KOPT-K1 (cell line): ENCODE data around the gene FBXW7.
A peak's percentile ranks its signal among the peaks of the same experiment; 100 is the strongest.

Experiments used
- H3K27ac ChIP-seq: fragments of 200-600 bp; sonication (generic); 2 replicates; pipeline ENCODE4 v1.5.1; 2016; ENCODE audit warnings: antibody characterized with exemption, mild to moderate bottlenecking, low read depth, low read length; ENCODE audit not compliant: poor library complexity, severe bottlenecking
- H3K36me3 ChIP-seq: fragments of 200-600 bp; sonication (generic); 2 replicates; pipeline ENCODE4 v1.5.1; 2017; ENCODE audit warnings: antibody characterized with exemption, mild to moderate bottlenecking, low read length, moderate library complexity; ENCODE audit not compliant: insufficient read depth
- H3K9me3 ChIP-seq: fragments of 200-600 bp; sonication (generic); 2 replicates; pipeline ENCODE4 v1.5.1; 2017; ENCODE audit warnings: antibody characterized with exemption, low read length, mild to moderate bottlenecking; ENCODE audit not compliant: insufficient read depth, poor library complexity, severe bottlenecking

The FBXW7 gene

DNA sequence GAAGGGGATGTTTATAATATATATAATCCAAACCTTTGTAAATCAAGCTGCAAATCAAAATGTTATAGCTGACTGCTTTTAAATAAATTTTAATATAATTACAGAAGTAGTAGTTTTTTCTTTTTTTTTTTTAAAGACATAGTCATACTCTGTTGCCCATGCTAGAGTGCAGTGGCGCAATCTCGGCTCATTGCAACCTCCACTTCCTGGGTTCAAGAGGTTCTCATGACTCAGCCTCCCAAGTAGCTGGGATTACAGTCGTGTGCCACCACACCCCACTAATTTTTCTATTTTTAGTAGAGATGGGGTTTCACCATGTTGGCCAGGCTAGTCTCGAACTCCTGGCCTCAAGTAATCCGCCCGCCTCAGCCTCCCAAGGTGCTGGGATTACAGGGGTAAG is 178.7 kb downstream of the FBXW7 start:
- no peak overlapping the region for H3K27ac ChIP-seq
- H3K9me3 ChIP-seq: no peaks in the 10 kb centered on the region
- no peaks in the 10 kb centered on the region for H3K36me3 ChIP-seq

DNA sequence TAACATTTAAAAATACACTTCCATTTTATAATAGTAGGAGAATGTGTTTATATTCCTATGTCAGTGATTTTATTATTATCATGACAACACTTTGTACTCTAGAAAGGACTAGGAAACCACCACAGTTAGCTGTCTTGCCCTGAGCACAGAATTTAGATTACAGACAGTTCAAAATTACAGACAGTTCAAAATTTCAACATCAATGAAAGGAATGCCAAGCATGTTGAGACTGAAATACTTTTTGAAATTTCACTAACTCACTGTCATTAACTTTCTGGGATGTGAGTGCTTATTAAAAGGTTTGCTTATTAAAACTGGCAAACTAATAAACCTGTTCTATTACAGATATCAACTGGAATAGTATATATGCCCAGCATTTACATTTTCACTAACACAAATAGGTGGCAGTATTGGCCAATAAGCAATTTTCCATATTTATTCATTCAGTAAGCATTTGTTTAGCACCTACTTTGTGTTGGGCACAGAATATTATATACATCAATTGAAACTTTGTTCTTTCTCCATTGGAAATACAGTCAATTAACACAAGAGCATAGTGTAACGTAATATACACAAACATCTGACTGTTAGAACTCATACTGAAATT is 179.4 kb downstream of the FBXW7 start:
- no peak overlapping the region for H3K27ac ChIP-seq

DNA sequence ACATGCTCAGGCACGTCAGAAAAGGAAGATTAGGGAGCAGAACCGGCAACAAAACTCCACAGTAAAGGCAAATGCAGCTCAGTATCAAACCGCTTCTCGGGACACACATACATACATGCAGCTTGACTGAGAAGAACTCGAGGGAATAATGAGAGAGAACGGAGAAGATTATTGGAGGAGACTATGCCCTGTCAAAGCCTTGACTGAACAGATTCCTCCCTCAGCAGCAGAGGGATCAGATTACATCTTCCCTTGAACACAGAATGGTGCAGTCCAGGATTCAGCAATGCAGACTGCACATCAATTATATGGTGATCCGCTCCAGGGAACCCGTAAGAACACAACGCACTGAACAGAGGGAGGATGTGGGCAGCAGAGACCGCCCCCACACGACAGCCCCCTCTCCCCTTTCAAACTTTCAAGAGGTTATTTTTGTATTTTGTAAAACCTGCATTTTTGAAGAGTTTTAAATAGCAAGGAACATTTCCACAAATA is 183.2 kb downstream of the FBXW7 start:
- Histone ChIP-seq H3K36me3 (no peaks in the 10 kb centered on the region), H3K27ac (peak overlapping the region; percentile 46), H3K9me3 (no peaks in the 10 kb centered on the region)

More for the DNA sequence above, 179.4 kb downstream of the FBXW7 start:
- Histone ChIP-seq H3K36me3 (no peaks in the 10 kb centered on the region), H3K9me3 (no peaks in the 10 kb centered on the region)

DNA sequence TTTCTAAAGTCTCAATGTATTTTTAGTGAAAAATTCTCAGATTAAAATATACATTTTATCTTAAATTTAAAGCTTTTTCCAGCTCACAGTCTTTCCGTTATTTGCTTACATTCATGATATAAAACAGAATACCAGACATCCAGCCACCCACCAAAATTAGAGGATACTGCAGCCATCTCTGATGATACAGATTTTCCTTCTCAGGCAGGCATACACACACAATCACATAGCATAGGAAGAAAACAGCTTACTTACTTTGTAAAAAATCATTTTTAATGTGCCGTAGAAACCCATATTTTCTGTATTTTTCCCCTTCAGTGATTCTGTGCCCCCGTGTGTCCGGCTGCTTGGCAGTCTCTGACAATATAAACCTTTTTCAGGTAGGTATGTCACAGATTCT is 183.7 kb downstream of the FBXW7 start:
- Histone ChIP-seq H3K27ac (peak overlapping the region; percentile 46), H3K9me3 (no peaks in the 10 kb centered on the region), H3K36me3 (no peaks in the 10 kb centered on the region)

DNA sequence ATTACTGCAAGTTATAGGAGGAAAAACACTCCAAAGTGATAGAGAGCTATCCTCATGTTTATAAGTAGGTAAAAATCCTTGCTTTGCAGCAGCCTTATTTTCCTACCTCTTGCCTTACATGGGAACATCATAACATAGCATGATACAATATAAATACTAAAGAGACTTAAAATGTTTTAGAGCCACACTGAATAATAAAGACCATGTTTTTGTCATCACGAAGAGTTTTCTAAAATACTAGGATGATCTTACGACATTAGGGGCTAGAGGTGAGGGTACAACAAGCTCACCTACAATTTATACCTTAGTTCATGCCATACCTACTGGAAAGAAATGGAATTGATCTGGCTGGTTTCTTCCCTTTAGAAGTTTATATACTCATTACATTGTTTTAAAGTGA is 184.8 kb downstream of the FBXW7 start:
- Histone ChIP-seq H3K27ac (no peak overlapping the region), H3K36me3 (peaks cover 11% of the 10 kb centered on the region), H3K9me3 (no peaks in the 10 kb centered on the region)

DNA sequence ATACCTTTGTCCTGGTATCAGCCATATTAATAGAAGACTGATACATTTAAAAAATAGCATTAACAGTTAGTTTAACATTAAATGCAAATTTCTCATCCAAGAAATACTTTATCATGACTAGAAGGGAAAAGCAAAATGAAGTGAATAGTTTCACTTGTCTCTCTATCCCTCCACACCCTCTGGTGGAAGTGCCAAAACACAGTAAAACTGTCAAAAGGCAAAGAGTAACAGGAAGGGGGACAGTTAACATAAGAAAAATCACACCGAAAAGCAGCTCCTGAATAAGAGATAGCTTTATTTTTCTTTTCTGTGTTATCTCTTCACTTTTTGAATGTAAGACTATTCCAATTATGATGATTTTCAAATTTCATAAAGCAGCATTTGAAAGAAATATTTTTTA is 187.2 kb downstream of the FBXW7 start:
- Histone ChIP-seq H3K9me3 (no peaks in the 10 kb centered on the region), H3K36me3 (peaks cover 17% of the 10 kb centered on the region), H3K27ac (no peak overlapping the region)

DNA sequence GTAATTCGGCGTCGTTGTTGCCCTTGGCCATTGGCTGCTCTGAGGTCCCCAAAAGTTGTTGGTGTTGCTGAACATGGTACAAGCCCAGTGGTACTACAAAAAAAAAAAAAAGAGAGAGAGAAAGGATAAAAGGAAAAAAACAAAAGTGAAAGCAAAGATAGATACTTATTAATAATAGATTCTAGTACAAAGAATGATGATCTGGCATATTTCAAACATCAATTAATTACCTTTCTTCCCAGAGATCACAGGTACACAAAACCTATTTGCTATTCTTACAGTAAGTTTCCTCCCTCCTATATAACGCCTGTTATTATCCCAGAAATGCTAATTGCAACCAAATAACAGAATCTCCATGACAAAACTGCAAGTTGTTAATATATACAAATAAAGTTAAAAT is 188.9 kb downstream of the FBXW7 start:
- no peaks in the 10 kb centered on the region for H3K9me3 ChIP-seq
- no peak overlapping the region for H3K27ac ChIP-seq
- H3K36me3 ChIP-seq: peaks cover 25% of the 10 kb centered on the region

DNA sequence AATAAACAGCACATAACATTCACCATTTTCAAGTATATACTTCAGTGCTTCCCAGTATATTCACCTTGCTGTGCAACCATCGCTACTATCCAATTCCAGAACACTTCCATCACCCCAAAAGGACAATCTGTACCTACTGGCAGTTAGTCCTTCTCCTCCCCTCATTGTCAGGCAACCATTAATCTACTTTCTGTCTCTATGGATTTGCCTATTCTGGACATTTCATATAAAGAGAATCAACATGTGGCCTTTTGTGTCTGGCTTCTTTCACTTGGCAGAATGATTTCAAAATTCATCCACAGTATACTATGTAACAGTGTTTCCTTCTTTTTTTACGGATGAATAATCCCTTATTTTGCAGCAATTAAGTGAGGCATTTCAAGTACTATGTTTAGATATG is 189.4 kb downstream of the FBXW7 start:
- no peaks in the 10 kb centered on the region for H3K9me3 ChIP-seq
- peaks cover 29% of the 10 kb centered on the region for H3K36me3 ChIP-seq
- no peak overlapping the region for H3K27ac ChIP-seq

DNA sequence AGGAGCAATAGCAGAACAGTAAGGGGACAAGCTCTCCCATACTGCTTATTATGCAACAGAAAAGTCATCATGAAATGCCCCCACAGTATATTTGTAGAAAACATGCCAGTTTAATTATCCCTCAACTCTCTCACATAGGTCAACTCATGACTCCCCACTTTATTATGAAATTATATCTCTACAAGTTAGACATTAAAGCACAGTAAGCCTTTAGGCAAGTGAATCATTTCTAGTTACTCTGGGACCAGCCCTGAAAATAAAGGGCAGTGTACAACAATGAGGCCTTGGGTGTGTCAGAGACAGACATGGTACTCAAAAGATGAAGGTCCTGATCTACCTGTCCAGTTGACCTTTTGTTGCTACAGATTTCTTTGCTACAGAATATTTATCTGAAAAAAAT is 191.9 kb downstream of the FBXW7 start:
- H3K9me3 ChIP-seq: no peaks in the 10 kb centered on the region
- H3K27ac ChIP-seq: no peak overlapping the region
- H3K36me3 ChIP-seq: peaks cover 37% of the 10 kb centered on the region

DNA sequence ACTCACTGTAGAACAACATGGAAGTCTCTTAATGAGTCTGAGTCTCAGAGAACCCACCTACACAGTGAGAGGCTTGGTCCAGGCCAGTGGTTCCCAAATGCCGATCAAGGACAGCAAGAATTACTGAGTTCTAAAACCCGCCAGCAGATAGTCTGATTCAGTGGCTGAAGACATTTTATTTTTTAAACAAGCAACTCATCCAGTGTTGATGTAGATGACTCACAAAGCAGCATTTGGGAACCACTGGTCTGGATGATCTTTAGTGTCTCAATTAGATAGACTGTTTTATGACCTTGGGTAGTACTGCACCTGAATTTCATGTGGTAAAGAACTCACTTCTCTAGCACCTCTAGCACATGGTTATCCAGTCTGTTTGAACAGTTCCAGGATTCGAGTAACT is 193.6 kb downstream of the FBXW7 start:
- Histone ChIP-seq H3K9me3 (no peaks in the 10 kb centered on the region), H3K36me3 (peaks cover 43% of the 10 kb centered on the region), H3K27ac (no peak overlapping the region)

DNA sequence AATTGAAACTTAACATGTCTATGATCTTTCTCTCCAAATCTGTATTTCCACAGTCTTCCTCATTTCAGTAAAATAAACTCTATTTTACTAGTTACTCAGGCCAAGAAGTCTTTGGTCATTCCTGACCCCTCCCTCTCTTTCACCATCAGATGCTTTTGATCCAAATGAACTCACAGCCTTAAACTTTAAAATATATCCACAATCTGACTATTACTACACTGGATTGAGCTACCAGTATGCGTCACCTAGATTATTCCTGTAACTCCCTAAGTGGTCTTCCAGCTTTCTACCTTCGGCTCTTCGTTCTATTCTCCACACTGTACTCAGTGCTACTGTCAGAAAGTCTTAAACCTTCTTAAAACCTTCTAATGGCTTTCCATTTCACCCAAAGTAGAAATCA is 195.1 kb downstream of the FBXW7 start:
- Histone ChIP-seq H3K27ac (no peak overlapping the region), H3K9me3 (no peaks in the 10 kb centered on the region), H3K36me3 (peaks cover 43% of the 10 kb centered on the region)

DNA sequence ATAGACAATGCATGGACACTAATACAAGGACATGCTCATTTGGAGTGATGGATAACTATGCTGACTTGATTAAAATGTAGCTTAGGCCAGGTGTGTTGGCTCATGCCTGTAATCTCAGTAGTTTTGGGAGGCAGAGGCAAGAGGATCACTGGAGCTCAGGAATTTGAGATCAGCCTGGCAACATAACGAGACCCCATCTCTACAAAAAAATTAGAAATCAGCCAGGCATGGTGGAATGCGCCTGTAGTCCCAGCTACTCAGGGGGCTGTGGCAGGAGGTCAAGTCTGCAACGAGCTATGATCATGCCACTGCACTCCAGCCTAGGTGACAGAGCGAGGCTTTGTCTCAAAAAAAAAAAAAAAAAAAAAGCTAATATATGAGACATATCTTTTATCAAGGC is 196.3 kb downstream of the FBXW7 start:
- Histone ChIP-seq H3K36me3 (peaks cover 52% of the 10 kb centered on the region), H3K27ac (no peak overlapping the region), H3K9me3 (no peaks in the 10 kb centered on the region)

DNA sequence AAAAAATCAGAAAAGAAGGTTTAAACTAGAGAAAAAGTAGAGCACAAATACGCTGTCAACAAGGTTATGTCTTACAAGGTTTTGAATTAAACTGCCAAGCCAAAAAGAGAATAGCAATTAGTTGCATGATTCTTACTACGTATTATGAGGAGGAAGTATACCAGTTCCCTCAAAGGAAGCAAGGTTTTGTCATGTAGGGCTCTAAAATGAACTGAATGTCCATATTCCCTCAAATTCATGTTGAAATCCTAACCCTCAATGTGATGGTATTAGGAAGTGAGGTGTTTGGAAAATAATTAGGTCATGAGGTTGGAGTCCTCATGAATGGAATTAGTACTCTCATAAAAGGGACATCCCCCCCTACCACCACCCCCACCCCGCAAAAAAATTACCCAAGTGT is 201.0 kb downstream of the FBXW7 start:
- peaks cover 62% of the 10 kb centered on the region for H3K36me3 ChIP-seq
- no peaks in the 10 kb centered on the region for H3K9me3 ChIP-seq
- no peak overlapping the region for H3K27ac ChIP-seq

DNA sequence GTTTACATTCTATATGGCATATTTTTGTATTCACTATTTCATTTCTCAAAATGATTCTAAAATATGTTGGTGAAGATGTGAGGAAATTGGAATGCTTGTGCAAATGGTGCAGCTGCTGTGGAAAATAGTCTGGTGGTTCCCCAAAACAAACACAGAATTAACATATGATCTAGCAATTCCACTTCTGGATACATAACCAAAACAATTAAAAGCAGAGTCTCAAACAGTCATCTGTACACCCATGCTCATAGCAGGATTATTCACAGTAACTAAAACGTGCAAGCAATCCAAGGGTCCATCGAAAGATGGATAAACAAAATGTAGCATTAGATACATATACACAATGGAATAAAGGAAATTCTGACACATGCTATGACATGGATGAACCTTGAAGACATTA is 204.8 kb downstream of the FBXW7 start:
- Histone ChIP-seq H3K9me3 (no peaks in the 10 kb centered on the region), H3K36me3 (peaks cover 74% of the 10 kb centered on the region), H3K27ac (no peak overlapping the region)

DNA sequence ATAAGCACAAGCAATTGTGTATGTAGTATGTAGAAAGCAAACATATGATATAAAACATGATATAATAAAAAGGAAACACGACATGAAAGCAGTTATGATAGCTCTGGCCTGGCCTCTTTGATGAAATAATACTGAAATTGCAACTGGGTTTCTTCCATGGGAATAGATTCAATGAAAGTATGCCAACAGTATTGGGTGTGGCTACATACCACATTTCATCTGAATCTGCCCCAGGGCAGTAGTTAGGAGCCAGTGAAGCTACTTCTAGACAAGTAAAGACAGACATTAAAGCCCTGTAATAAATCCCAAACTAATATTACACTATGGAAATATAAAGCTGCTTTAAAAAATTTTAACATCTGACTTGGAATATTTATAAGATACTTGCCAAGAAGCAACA is 207.3 kb downstream of the FBXW7 start:
- peaks cover 70% of the 10 kb centered on the region for H3K36me3 ChIP-seq
- H3K27ac ChIP-seq: no peak overlapping the region
- no peaks in the 10 kb centered on the region for H3K9me3 ChIP-seq

DNA sequence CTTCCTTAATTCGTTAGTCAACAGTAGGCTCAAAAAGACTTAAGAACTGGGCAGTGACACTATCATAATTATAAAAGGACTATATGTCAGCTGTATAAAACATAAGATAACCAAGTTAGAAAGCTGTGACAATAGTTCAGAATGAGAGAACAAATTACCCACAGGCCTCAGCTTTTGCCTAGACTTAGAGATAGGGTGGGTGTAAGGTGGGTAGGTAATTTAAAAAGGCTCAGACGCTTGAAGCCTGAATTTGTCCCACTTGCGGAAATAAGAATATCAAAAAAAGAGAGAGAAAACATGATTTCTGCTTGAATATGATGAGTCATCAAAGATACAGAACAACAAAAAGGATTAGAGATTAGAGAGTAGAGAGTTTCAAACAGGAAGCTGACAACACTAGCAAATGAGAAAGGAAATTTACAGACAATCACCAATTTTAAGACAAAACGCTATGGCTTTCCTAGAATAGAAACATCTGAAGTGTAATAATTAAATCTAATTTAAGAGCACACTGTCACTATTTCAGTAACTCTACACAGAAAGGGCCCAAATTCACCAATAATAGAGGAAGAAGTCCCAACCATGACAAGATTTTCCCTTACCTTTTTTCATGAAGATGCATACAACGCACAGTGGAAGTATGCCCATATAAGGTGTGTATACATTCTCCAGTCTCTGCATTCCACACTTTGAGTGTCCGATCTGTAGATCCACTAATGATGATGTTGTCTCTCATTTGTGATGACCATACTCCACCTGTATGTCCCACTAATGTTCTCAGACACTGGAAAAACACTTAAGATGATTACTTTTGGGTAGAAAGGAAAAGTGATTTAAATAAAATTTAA is 208.1 kb downstream of the FBXW7 start:
- Histone ChIP-seq H3K9me3 (no peaks in the 10 kb centered on the region), H3K36me3 (peaks cover 77% of the 10 kb centered on the region), H3K27ac (no peak overlapping the region)
